OCI-LY3 (cell line): ENCODE data around the gene CTSD.

ENCODE experiments used
- EZH2phosphoT487 ChIP-seq: fragments of 200-600 bp; shearing (Covaris generic); IDR thresholded peaks from 2 replicates; pipeline ENCODE4 v1.6.1; 2018; ENCODE audit warnings: antibody characterized with exemption, mixed run types, low read depth
- TF ChIP-seq, protein P1 (sequence below): fragments of 200-600, 300-600 bp; sonication (generic); IDR thresholded peaks from 2 replicates; pipeline ENCODE4 v1.5.1; 2014; ENCODE audit warnings: antibody characterized with exemption, low read length, low read depth

DNA sequence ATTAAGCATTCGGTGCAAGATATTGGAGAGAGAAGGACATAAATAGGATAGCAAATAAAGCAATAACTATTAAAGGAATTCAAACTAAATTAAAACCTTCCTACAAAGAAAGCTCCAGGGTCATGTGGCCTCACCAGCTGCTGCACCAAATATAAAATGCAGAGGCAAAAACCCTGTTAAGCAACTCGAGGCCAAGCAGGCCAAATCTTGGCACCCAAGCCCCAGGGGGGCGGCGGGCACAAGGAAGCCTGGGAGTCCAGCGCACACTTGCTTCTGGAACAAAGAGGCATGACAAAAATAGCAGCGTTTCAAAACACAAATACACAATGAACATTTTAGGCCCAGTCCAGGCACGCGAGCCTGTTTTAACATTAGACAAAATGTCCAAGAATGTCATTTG is 46.0 kb downstream of the CTSD start:
- TF ChIP-seq, protein P1, sequence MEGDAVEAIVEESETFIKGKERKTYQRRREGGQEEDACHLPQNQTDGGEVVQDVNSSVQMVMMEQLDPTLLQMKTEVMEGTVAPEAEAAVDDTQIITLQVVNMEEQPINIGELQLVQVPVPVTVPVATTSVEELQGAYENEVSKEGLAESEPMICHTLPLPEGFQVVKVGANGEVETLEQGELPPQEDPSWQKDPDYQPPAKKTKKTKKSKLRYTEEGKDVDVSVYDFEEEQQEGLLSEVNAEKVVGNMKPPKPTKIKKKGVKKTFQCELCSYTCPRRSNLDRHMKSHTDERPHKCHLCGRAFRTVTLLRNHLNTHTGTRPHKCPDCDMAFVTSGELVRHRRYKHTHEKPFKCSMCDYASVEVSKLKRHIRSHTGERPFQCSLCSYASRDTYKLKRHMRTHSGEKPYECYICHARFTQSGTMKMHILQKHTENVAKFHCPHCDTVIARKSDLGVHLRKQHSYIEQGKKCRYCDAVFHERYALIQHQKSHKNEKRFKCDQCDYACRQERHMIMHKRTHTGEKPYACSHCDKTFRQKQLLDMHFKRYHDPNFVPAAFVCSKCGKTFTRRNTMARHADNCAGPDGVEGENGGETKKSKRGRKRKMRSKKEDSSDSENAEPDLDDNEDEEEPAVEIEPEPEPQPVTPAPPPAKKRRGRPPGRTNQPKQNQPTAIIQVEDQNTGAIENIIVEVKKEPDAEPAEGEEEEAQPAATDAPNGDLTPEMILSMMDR: no peak
- no peak for TF ChIP-seq EZH2phosphoT487
